Measurements from ENCODE around the gene CSNK2A1.

The CSNK2A1 gene

DNA sequence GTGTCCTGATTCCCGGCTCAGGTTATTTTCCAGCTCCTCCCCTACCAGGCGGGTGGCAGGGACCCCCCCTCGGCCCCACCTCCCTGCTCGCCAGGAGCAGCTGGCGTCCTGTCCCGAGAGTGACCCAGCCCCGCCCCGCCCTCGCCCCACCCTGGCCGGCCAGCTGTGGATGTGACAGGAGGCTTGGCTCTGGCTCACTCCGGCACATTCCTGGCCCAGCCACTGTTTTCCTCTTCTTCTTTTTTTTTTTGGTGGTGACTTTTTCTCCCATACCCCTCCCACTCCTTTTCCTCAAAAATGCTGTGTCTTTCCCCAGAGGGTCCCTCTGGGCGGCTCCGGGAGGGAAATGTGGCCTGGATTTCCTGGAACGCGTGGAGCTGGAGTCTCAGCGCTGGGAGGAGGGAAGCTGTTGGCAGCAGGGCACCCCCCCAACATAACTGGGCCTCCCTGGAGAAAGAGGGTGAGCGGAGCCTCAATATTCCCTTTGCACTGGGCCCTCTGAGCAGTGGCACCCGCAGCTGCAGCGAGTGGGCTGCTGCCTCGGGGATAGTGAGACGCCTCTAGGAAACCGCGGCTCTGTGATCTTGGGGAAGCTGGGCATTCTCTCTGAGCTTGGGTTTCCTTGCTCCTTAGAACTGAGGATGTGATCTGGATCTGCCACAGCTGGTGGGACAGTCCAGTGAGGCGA lies 28.3 kb upstream of the CSNK2A1 start:
- Histone ChIP-seq H3K36me3 (replicated peaks in 1 of 2; ENCODE audit: control insufficient read depth in 2 of 2, insufficient read depth in 2 of 2, low read length in 2 of 2) (no peaks in the 10 kb centered on the region), H3K18ac (ENCODE audit: low read length) (no peak overlapping the region), H3K4me2 (ENCODE audit: insufficient read depth, low read length, poor library complexity, severe bottlenecking) (peak overlapping the region; percentile 28), H2BK12ac (ENCODE audit: low read length) (no peak overlapping the region), H3K79me1 (ENCODE audit: low read depth, low read length) (no peaks in the 10 kb centered on the region), H4K8ac (ENCODE audit: low read depth, low read length) (no peak overlapping the region), H2BK120ac (ENCODE audit: low read depth, low read length) (no peak overlapping the region), H3K9me3 (replicated peaks in 1 of 2; ENCODE audit: control insufficient read depth in 2 of 2, insufficient read depth in 1 of 2, low read depth in 1 of 2, low read length in 2 of 2) (no peaks in the 10 kb centered on the region), H2BK15ac (ENCODE audit: low read length) (no peak overlapping the region), H2AK5ac (ENCODE audit: low read depth, low read length) (no peak overlapping the region), H3K23ac (ENCODE audit: low read depth, low read length, poor library complexity) (no peak overlapping the region), H3K4me3 (ENCODE audit: low read length in 2 of 2) (no peak overlapping the region), H3K27ac (replicated peaks; ENCODE audit: low read length) (no peak overlapping the region), H3K4me1 (ENCODE audit: control insufficient read depth in 2 of 2, insufficient read depth in 1 of 2, low read depth in 1 of 2, low read length in 2 of 2) (peaks cover 0 to 29% of the 10 kb centered on the region in 2 donors), H3K14ac (ENCODE audit: low read length) (no peak overlapping the region), H2AFZ (ENCODE audit: low read length) (peak overlapping the region; percentile 56), H3K9ac (ENCODE audit: low read depth, low read length, poor library complexity) (no peak overlapping the region), H3K27me3 (ENCODE audit: control insufficient read depth in 3 of 3, insufficient read depth in 3 of 3, low read depth in 1 of 3, low read length in 3 of 3) (peaks cover 0 to 78% (median 3%) of the 10 kb centered on the region in 3 experiments), H2BK5ac (ENCODE audit: low read length) (no peak overlapping the region), H3K4ac (ENCODE audit: low read length) (no peak overlapping the region), H4K91ac (ENCODE audit: low read depth, low read length, poor library complexity) (no peak overlapping the region)
- no CpG with 5 or more reads among the region's 24 CpGs for WGBS, 2 donors (ENCODE audit: extremely low coverage in 2 of 2, insufficient read length in 2 of 2, insufficient replicate concordance in 1 of 2)
- peak; percentile 48 for DNase-seq (ENCODE audit: low spot score)

GRCh38 chr20:568673-569415 lies 25.3 kb upstream of the CSNK2A1 start:
- Histone ChIP-seq H4K91ac (ENCODE audit: low read depth, low read length, poor library complexity) (no peak overlapping the region), H3K4me3 (ENCODE audit: low read length in 2 of 2) (no peak overlapping the region), H3K4ac (ENCODE audit: low read length) (no peak overlapping the region), H3K27me3 (ENCODE audit: control insufficient read depth in 3 of 3, insufficient read depth in 3 of 3, low read depth in 1 of 3, low read length in 3 of 3) (peaks cover 0 to 68% (median 3%) of the 10 kb centered on the region in 3 experiments), H2BK5ac (ENCODE audit: low read length) (no peak overlapping the region), H2BK12ac (ENCODE audit: low read length) (no peak overlapping the region), H3K9me3 (replicated peaks in 1 of 2; ENCODE audit: control insufficient read depth in 2 of 2, insufficient read depth in 1 of 2, low read depth in 1 of 2, low read length in 2 of 2) (no peaks in the 10 kb centered on the region), H2AK5ac (ENCODE audit: low read depth, low read length) (peak overlapping the region; percentile 34), H3K9ac (ENCODE audit: low read depth, low read length, poor library complexity) (no peak overlapping the region), H3K23ac (ENCODE audit: low read depth, low read length, poor library complexity) (no peak overlapping the region), H3K27ac (replicated peaks; ENCODE audit: low read length) (no peak overlapping the region), H2BK15ac (ENCODE audit: low read length) (no peak overlapping the region), H3K4me1 (ENCODE audit: control insufficient read depth in 2 of 2, insufficient read depth in 1 of 2, low read depth in 1 of 2, low read length in 2 of 2) (peaks cover 0 to 22% of the 10 kb centered on the region in 2 donors), H2BK120ac (ENCODE audit: low read depth, low read length) (peak overlapping the region; percentile 8), H3K36me3 (replicated peaks in 1 of 2; ENCODE audit: control insufficient read depth in 2 of 2, insufficient read depth in 2 of 2, low read length in 2 of 2) (no peaks in the 10 kb centered on the region), H3K79me1 (ENCODE audit: low read depth, low read length) (no peaks in the 10 kb centered on the region), H3K4me2 (ENCODE audit: insufficient read depth, low read length, poor library complexity, severe bottlenecking) (no peak overlapping the region), H3K18ac (ENCODE audit: low read length) (peak overlapping the region; percentile 15), H2AFZ (ENCODE audit: low read length) (no peak overlapping the region), H4K8ac (ENCODE audit: low read depth, low read length) (no peak overlapping the region), H3K14ac (ENCODE audit: low read length) (no peak overlapping the region)
- no CpG with 5 or more reads among the region's 14 CpGs for WGBS, 2 donors (ENCODE audit: extremely low coverage in 2 of 2, insufficient read length in 2 of 2, insufficient replicate concordance in 1 of 2)
- DNase-seq (ENCODE audit: low spot score): no peak

GRCh38 chr20:568097-568652 lies 24.6 kb upstream of the CSNK2A1 start:
- H3K4ac ChIP-seq (ENCODE audit: low read length): no peak overlapping the region
- no peak overlapping the region for H3K18ac ChIP-seq (ENCODE audit: low read length)
- peak overlapping the region; percentile 85 for H2AK5ac ChIP-seq (ENCODE audit: low read depth, low read length)
- no peaks in the 10 kb centered on the region for H3K9me3 ChIP-seq (replicated peaks in 1 of 2; ENCODE audit: control insufficient read depth in 2 of 2, insufficient read depth in 1 of 2, low read depth in 1 of 2, low read length in 2 of 2)
- H4K8ac ChIP-seq (ENCODE audit: low read depth, low read length): no peak overlapping the region
- H3K36me3 ChIP-seq (replicated peaks in 1 of 2; ENCODE audit: control insufficient read depth in 2 of 2, insufficient read depth in 2 of 2, low read length in 2 of 2): no peaks in the 10 kb centered on the region
- no peak overlapping the region for H3K27ac ChIP-seq (replicated peaks; ENCODE audit: low read length)
- no peak overlapping the region for H3K4me3 ChIP-seq (ENCODE audit: low read length in 2 of 2)
- H4K91ac ChIP-seq (ENCODE audit: low read depth, low read length, poor library complexity): no peak overlapping the region
- no peak overlapping the region for H3K14ac ChIP-seq (ENCODE audit: low read length)
- H3K79me1 ChIP-seq (ENCODE audit: low read depth, low read length): no peaks in the 10 kb centered on the region
- no peak overlapping the region for H3K23ac ChIP-seq (ENCODE audit: low read depth, low read length, poor library complexity)
- peak overlapping the region; percentile 8 for H2BK120ac ChIP-seq (ENCODE audit: low read depth, low read length)
- H3K4me1 ChIP-seq (ENCODE audit: control insufficient read depth in 2 of 2, insufficient read depth in 1 of 2, low read depth in 1 of 2, low read length in 2 of 2): peaks cover 0 to 18% of the 10 kb centered on the region in 2 donors
- no peak for DNase-seq (ENCODE audit: low spot score)
- H2BK5ac ChIP-seq (ENCODE audit: low read length): peak overlapping the region; percentile 31
- H3K9ac ChIP-seq (ENCODE audit: low read depth, low read length, poor library complexity): no peak overlapping the region
- WGBS, 2 donors (ENCODE audit: extremely low coverage in 2 of 2, insufficient read length in 2 of 2, insufficient replicate concordance in 1 of 2): no CpG with 5 or more reads among the region's 20 CpGs
- peak overlapping the region; percentile 56 for H2BK15ac ChIP-seq (ENCODE audit: low read length)
- no peak overlapping the region for H2AFZ ChIP-seq (ENCODE audit: low read length)
- H2BK12ac ChIP-seq (ENCODE audit: low read length): no peak overlapping the region
- H3K4me2 ChIP-seq (ENCODE audit: insufficient read depth, low read length, poor library complexity, severe bottlenecking): no peak overlapping the region
- peaks cover 0 to 68% (median 3%) of the 10 kb centered on the region in 3 experiments for H3K27me3 ChIP-seq (ENCODE audit: control insufficient read depth in 3 of 3, insufficient read depth in 3 of 3, low read depth in 1 of 3, low read length in 3 of 3)

GRCh38 chr20:564192-564591 lies 20.6 kb upstream of the CSNK2A1 start:
- no peaks in the 10 kb centered on the region for H3K9me3 ChIP-seq (replicated peaks in 1 of 2; ENCODE audit: control insufficient read depth in 2 of 2, insufficient read depth in 1 of 2, low read depth in 1 of 2, low read length in 2 of 2)
- no peak overlapping the region for H2BK5ac ChIP-seq (ENCODE audit: low read length)
- no peaks in the 10 kb centered on the region for H3K36me3 ChIP-seq (replicated peaks in 1 of 2; ENCODE audit: control insufficient read depth in 2 of 2, insufficient read depth in 2 of 2, low read length in 2 of 2)
- H2AK5ac ChIP-seq (ENCODE audit: low read depth, low read length): no peak overlapping the region
- no peak overlapping the region for H3K23ac ChIP-seq (ENCODE audit: low read depth, low read length, poor library complexity)
- peaks cover 0 to 75% (median 3%) of the 10 kb centered on the region in 3 experiments for H3K27me3 ChIP-seq (ENCODE audit: control insufficient read depth in 3 of 3, insufficient read depth in 3 of 3, low read depth in 1 of 3, low read length in 3 of 3)
- H4K8ac ChIP-seq (ENCODE audit: low read depth, low read length): no peak overlapping the region
- no peak overlapping the region for H2AFZ ChIP-seq (ENCODE audit: low read length)
- no peak overlapping the region for H3K4me2 ChIP-seq (ENCODE audit: insufficient read depth, low read length, poor library complexity, severe bottlenecking)
- H2BK120ac ChIP-seq (ENCODE audit: low read depth, low read length): no peak overlapping the region
- no peak overlapping the region for H3K4me3 ChIP-seq (ENCODE audit: low read length in 2 of 2)
- H3K18ac ChIP-seq (ENCODE audit: low read length): no peak overlapping the region
- H3K79me1 ChIP-seq (ENCODE audit: low read depth, low read length): no peaks in the 10 kb centered on the region
- peaks cover 0 to 14% of the 10 kb centered on the region in 2 donors for H3K4me1 ChIP-seq (ENCODE audit: control insufficient read depth in 2 of 2, insufficient read depth in 1 of 2, low read depth in 1 of 2, low read length in 2 of 2)
- DNase-seq (ENCODE audit: low spot score): no peak
- no peak overlapping the region for H2BK15ac ChIP-seq (ENCODE audit: low read length)
- no peak overlapping the region for H4K91ac ChIP-seq (ENCODE audit: low read depth, low read length, poor library complexity)
- H3K9ac ChIP-seq (ENCODE audit: low read depth, low read length, poor library complexity): no peak overlapping the region
- WGBS, 2 donors (ENCODE audit: extremely low coverage in 2 of 2, insufficient read length in 2 of 2, insufficient replicate concordance in 1 of 2): no CpG with 5 or more reads among the region's 3 CpGs
- no peak overlapping the region for H3K27ac ChIP-seq (replicated peaks; ENCODE audit: low read length)
- H3K14ac ChIP-seq (ENCODE audit: low read length): no peak overlapping the region
- H2BK12ac ChIP-seq (ENCODE audit: low read length): no peak overlapping the region
- no peak overlapping the region for H3K4ac ChIP-seq (ENCODE audit: low read length)

Measured in neuronal stem cell (in vitro differentiated cells).